Middle frontal gyrus (tissue), 1 donor: Measurements from ENCODE around the gene MUSK.
"Not testable (repeated sequence)": the region's sequence is repeated elsewhere in the genome, so short reads cannot be mapped to it uniquely, and the experiment has no call there.

Experiments
- DNase-seq: peaks from one replicate; pipeline ENCODE4 v3.0.0-alpha.2; 2015; ENCODE audit warnings: low spot score; ENCODE audit errors: extremely low spot score

MUSK gene

GRCh38 chr9:110755179-110755578, 86.6 kb downstream of the MUSK start:
- no peak for DNase-seq

- DNase-seq, result no peak
Measured at GRCh38 chr9:110758201-110758600, 89.6 kb downstream of the MUSK start.

DNA sequence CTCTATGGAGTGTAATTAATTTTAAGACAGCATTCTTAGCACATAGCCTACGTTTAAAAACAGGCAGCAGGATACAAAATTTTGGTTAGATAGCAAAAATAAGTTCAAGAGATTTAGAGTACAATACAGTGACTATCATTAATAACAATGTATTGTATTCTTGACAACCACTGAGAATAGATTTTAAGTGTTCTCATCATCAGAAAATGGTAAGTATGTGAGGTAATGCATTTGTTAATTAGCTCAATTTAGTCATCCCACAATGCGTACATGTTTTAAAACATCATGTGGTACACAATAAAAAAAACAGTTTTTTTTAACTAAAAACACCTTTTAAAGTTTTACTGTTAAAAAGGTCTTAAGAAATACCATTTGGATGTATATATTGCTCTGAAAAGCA, 94.2 kb downstream of the MUSK start:
- DNase-seq, result no peak

- no peak for DNase-seq
Measured at GRCh38 chr9:110763568-110763967, 95.0 kb downstream of the MUSK start.

GRCh38 chr9:110764006-110764405, 95.4 kb downstream of the MUSK start:
- DNase-seq, result no peak

GRCh38 chr9:110765926-110766325, 97.3 kb downstream of the MUSK start:
- DNase-seq, result no peak

DNA sequence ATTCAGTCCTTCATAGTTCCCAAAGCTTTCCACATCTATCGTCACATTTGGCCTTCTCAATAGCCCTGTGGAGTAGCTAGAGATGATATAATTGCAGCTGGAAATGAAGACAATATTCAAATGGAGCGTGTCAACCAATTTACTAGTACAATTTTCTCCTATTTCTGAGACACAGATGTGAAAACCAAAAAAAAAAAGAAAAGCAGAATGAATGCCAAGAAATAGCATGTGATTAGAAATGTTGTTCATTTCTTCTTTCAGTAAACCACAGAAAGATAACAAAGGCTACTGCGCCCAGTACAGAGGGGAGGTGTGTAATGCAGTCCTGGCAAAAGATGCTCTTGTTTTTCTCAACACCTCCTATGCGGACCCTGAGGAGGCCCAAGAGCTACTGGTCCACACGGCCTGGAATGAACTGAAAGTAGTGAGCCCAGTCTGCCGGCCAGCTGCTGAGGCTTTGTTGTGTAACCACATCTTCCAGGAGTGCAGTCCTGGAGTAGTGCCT, 99.0 kb downstream of the MUSK start:
- DNase-seq, result peak; percentile 20

DNA sequence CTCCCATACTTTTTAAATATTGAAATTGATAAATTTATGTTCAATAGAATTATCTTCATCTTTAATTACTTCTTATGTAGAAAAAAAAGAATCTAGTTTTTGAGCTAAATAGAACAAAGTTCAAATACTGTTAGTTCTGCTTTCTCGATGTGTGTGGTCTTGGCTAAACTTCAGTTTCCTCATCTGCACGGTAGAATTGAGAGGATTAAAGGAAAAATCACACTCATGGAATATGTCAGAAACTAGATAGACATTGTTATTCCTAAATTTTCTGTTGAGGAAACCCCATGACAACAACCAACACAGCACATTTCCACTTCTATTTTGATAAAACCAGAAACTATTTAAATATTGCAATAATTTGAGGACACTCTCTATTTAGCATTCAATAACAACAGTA, 100.3 kb downstream of the MUSK start:
- no peak for DNase-seq

DNA sequence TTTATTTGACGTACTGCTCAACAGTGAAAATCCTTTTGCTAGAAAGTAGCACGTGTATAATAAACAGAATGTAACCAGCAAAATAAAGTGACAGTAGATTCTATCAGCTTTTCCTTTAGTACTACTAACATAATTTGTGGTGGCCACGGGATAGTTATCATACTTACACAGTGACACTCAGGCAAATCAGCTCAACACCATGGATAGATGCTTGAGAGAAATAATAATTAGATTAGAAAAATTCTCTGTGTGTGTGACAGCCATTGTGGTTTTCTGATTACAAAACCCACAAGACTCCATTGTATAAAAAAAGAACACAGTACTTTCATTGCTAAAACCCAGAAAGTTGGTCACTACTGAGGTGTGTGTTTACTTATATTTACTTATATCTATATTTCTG, 101.1 kb downstream of the MUSK start:
- DNase-seq, result no peak

DNA sequence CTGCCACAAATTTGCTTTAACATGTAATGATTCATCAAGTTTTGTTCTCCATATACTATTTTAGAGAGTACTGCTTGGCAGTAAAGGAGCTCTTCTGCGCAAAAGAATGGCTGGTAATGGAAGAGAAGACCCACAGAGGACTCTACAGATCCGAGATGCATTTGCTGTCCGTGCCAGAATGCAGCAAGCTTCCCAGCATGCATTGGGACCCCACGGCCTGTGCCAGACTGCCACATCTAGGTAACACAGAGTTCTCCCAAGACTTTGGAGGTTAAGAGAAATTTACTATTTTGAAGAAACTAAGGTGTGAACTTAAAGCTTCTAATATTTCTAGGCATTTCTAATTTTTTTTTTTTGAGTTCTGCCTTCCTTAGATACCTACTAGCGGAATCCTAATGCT, 107.1 kb downstream of the MUSK start:
- no peak for DNase-seq

GRCh38 chr9:110776221-110776620, 107.6 kb downstream of the MUSK start:
- DNase-seq, result no peak

- DNase-seq, result no peak
Measured at GRCh38 chr9:110777196-110777875, 108.7 kb downstream of the MUSK start.

DNA sequence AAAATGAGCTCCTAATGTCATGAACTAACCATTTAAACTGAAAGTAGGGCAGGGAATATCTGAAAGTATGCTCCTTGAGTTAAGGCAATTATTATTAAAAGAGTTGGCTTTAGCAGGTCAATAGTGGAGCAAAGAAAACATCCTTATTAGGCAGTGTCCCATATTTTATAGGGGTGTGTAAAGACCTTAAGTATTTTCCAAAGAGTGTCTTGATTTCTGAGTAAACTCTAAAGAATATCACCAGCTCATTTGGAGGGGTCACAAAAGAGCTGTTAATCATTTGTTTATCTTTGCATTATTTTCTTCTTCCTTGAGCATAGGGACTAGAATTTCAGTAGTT, 109.3 kb downstream of the MUSK start:
- DNase-seq, result no peak

GRCh38 chr9:110782701-110783100, 114.1 kb downstream of the MUSK start:
- DNase-seq, result no peak

GRCh38 chr9:110784309-110784708, 115.7 kb downstream of the MUSK start:
- DNase-seq, result no peak

DNA sequence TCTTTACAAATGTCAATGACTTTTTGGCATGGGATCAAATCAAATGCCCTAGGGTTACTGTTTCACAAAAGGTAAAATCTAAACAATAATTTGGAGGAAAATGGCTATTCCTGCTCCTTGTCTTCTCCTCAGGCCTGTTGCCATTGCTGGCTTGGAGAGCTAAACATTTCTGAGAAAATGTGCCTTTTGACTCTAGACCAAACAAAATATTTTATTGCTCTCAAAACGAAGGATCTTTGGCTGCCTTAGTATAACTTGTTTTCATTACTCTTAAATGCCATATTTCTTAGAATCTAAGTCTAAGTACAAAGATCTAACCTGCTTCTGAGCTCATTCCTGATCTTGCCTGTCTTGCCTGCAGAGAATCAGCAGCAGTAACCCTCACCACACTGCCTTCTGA, 116.6 kb downstream of the MUSK start:
- no peak for DNase-seq

DNA sequence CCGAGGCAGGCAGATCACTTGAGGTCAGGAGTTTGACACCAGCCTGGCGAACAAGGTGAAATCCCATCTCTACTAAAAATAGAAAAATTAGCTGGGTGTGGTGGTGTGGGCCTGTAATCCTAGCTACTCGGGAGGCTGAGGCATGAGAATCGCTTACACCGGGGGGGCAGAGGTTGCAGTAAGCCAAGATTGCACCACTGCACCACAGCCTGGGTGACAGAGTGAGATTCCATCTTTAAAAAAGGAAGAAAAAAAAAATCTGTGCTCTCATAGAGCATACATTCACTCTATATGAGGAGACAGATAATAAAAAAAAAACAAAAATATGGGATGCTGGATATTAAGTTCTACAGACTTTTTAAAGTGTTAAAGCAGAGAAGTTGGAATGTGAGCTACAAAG, 119.8 kb downstream of the MUSK start:
- not testable (repeated sequence) for DNase-seq

- no peak for DNase-seq
Measured at GRCh38 chr9:110788871-110789270, 120.3 kb downstream of the MUSK start.

DNA sequence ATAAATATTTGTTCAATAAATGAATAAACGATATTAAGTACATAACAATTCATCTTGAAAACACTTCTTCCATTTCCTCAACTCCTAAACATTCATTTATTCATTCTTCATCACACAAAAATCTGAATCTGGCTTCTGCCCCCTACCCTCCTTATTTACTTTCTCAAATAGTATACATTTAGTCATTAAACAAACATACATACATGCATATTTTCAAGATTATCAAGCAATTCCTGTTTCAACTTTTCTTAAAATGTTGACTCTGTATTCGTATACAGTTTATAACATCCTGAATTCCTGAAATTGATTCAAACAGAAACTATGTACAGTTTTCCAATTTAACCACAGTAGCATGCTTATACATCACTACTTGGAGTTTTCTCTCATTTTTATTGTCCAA, 129.0 kb downstream of the MUSK start:
- no peak for DNase-seq

DNA sequence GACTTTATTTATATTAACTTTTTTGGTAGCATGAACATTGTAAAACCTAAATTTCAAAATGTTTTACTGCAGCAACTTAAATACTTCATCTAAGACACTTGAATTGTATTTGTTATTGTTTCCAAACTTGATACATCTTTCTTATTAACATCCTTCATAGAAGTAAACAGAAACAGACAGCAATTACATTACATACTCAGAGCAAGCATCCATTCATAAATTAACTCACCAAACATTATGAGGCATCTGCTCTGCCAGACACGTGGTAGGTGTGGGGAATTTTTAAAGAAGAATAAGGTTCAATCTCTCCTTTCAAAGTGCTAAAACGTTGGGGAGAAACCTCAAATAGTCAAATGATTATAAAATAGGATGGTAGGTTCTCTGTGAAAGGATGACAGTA, 130.8 kb downstream of the MUSK start:
- no peak for DNase-seq

GRCh38 chr9:110801426-110801825, 132.8 kb downstream of the MUSK start:
- no peak for DNase-seq

- no peak for DNase-seq
Measured at GRCh38 chr9:110802416-110803035, 133.9 kb downstream of the MUSK start.

GRCh38 chr9:110807956-110808598, 139.5 kb downstream of the MUSK start:
- no peak for DNase-seq
